Measurements from ENCODE around the gene MGAT3. TPM values are rescaled to one million over a fixed set of nuclear protein-coding genes. Genes with fewer than 3 reads are reported as not detected.

Gene MGAT3
- total and polyA plus RNA-seq, 2 donors (not counting 3 experiments of a cell fraction or from before 2014, with no cell fraction given), result not detected

DNA sequence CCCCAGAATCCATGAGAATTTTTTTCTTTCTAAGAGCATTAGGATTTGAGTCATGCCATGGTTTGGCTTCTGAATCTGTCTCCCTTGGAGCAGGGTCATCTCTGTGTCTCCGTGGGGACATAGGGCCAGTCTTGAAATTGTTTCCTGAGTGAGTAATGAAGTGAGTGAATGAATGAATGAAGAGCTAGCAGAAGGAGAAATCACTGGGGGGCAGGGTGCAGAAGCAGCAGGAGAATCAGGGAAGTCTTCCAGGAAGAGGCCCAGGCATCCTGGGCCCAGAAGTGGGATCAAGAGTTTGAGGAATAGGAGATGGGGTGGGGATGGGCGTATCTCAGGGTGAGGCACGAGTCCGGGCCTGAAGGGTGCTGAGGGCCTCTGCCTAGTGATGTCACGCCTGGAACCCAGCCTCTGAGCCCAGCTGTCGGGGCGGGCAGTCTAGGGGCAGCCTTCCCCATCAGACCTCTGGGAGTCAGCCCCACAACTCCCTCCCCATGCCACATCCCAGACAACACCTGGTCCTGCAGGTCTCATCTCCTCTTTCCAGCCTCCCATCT lies 12.5 kb upstream of the MGAT3 start:
- Histone ChIP-seq H2AFZ (ENCODE audit: low read depth, low read length) (no peak overlapping the region), H3K9me1 (replicated peaks; ENCODE audit: control insufficient read depth, extremely low read depth, insufficient read depth, low read length) (no peaks in the 10 kb centered on the region), H3K4me1 (ENCODE audit: control insufficient read depth, extremely low read depth, insufficient read depth, low read length) (no peaks in the 10 kb centered on the region), H3K27ac (ENCODE audit: insufficient read depth, low read depth, low read length) (no peak overlapping the region), H3K4me3 (replicated peaks in 1 of 3; ENCODE audit: insufficient read depth in 1 of 3, low read depth in 1 of 3, low read length in 3 of 3) (no peak overlapping the region), H3K9ac (replicated peaks; ENCODE audit: extremely low read depth, insufficient read depth, low read length) (no peak overlapping the region), H4K20me1 (replicated peaks; ENCODE audit: control insufficient read depth, extremely low read depth, insufficient read depth, low read length) (no peaks in the 10 kb centered on the region), H3K79me2 (ENCODE audit: control insufficient read depth, insufficient read depth, low read length) (no peaks in the 10 kb centered on the region), H3K4me2 (ENCODE audit: insufficient read depth, low read length) (no peak overlapping the region), H3K27me3 (ENCODE audit: control insufficient read depth in 2 of 2, insufficient read depth in 2 of 2, low read length in 2 of 2) (no peaks in the 10 kb centered on the region), H3K36me3 (ENCODE audit: control insufficient read depth in 2 of 2, extremely low read depth in 1 of 2, insufficient read depth in 2 of 2, low read length in 2 of 2) (no peaks in the 10 kb centered on the region), H3K9me3 (replicated peaks; ENCODE audit: control insufficient read depth, insufficient read depth, low read length) (no peaks in the 10 kb centered on the region)
- BruUV-seq (replicated peaks), result no TSS peak
- dilution Hi-C loops (cut with MboI; ENCODE audit: extremely low pct_ligation_motif_present, low sequenced_read_pairs) (no loop called here), intact Hi-C loops (cut with micrococcal nuclease) (no loop called here)
- DNase-seq (ENCODE audit: low read depth, low spot score), result no peak
- ChIA-PET CTCF (no interaction called here), POLR2A (no interaction called here)
- no peak for FAIRE-seq
- TF ChIP-seq POLR2A (IDR thresholded peaks at IDR 0.05; ENCODE audit: low read depth, low read length), result no peak

- Histone ChIP-seq H3K9me1 (replicated peaks; ENCODE audit: control insufficient read depth, extremely low read depth, insufficient read depth, low read length) (no peaks in the 10 kb centered on the region), H3K4me3 (replicated peaks in 1 of 3; ENCODE audit: insufficient read depth in 1 of 3, low read depth in 1 of 3, low read length in 3 of 3) (no peak overlapping the region), H3K36me3 (ENCODE audit: control insufficient read depth in 2 of 2, extremely low read depth in 1 of 2, insufficient read depth in 2 of 2, low read length in 2 of 2) (no peaks in the 10 kb centered on the region), H3K4me1 (ENCODE audit: control insufficient read depth, extremely low read depth, insufficient read depth, low read length) (no peaks in the 10 kb centered on the region), H3K9ac (replicated peaks; ENCODE audit: extremely low read depth, insufficient read depth, low read length) (no peak overlapping the region), H2AFZ (ENCODE audit: low read depth, low read length) (no peak overlapping the region), H3K9me3 (replicated peaks; ENCODE audit: control insufficient read depth, insufficient read depth, low read length) (no peaks in the 10 kb centered on the region), H3K27ac (ENCODE audit: insufficient read depth, low read depth, low read length) (no peak overlapping the region), H3K27me3 (ENCODE audit: control insufficient read depth in 2 of 2, insufficient read depth in 2 of 2, low read length in 2 of 2) (no peaks in the 10 kb centered on the region), H4K20me1 (replicated peaks; ENCODE audit: control insufficient read depth, extremely low read depth, insufficient read depth, low read length) (no peaks in the 10 kb centered on the region), H3K4me2 (ENCODE audit: insufficient read depth, low read length) (no peak overlapping the region), H3K79me2 (ENCODE audit: control insufficient read depth, insufficient read depth, low read length) (no peaks in the 10 kb centered on the region)
- dilution Hi-C loops (cut with MboI; ENCODE audit: extremely low pct_ligation_motif_present, low sequenced_read_pairs) (no loop called here), intact Hi-C loops (cut with micrococcal nuclease) (no loop called here)
- FAIRE-seq, result no peak
- ChIA-PET CTCF (no interaction called here), POLR2A (interaction anchor here (0.6 kb wide), 1 partner anchor 50 kb away, joined by 12 read pairs; no protein-coding TSS in a partner anchor)
- DNase-seq (ENCODE audit: low read depth, low spot score), result no peak
- BruUV-seq (replicated peaks), result no TSS peak
- TF ChIP-seq MAX (IDR thresholded peaks at IDR 0.05; ENCODE audit: insufficient read depth, insufficient read length) (no peak), JUN (IDR thresholded peaks at IDR 0.05; ENCODE audit: borderline replicate concordance, insufficient read depth, insufficient read length, low read depth) (no peak), POLR2AphosphoS5 (IDR thresholded peaks at IDR 0.05; ENCODE audit: insufficient read depth, low read depth, low read length) (no peak), MYC (IDR thresholded peaks at IDR 0.05; ENCODE audit: low read depth, low read length) (no peak), GATA2 (IDR thresholded peaks at IDR 0.05; ENCODE audit: insufficient read depth, insufficient read length, low read depth, low read length) (no peak), POLR2A (IDR thresholded peaks at IDR 0.05; ENCODE audit: low read depth, low read length) (no peak), CTCF (IDR thresholded peaks at IDR 0.05; ENCODE audit: extremely low read depth in 1 of 2, insufficient read depth in 1 of 2, low read depth in 1 of 2, low read length in 2 of 2) (no peak), EZH2 (IDR thresholded peaks at IDR 0.05; ENCODE audit: borderline replicate concordance, low read depth, low read length, severe bottlenecking) (no peak), FOS (IDR thresholded peaks at IDR 0.05; ENCODE audit: borderline replicate concordance, insufficient read depth, low read length) (no peak)
Observed at GRCh38 chr22:39444937-39445465, 11.8 kb upstream of the MGAT3 start.

All from endothelial cell of umbilical vein (primary cell).